ENCODE data around the gene LRRTM4.

LRRTM4 gene

GRCh38 chr2:77348821-77349220 lies 173.4 kb downstream of the LRRTM4 start:
- H3K4me3 ChIP-seq (ENCODE audit: low read length), result no peak overlapping the region
- DNase-seq (ENCODE audit: low read depth), result no peak
- TF ChIP-seq, protein P1, sequence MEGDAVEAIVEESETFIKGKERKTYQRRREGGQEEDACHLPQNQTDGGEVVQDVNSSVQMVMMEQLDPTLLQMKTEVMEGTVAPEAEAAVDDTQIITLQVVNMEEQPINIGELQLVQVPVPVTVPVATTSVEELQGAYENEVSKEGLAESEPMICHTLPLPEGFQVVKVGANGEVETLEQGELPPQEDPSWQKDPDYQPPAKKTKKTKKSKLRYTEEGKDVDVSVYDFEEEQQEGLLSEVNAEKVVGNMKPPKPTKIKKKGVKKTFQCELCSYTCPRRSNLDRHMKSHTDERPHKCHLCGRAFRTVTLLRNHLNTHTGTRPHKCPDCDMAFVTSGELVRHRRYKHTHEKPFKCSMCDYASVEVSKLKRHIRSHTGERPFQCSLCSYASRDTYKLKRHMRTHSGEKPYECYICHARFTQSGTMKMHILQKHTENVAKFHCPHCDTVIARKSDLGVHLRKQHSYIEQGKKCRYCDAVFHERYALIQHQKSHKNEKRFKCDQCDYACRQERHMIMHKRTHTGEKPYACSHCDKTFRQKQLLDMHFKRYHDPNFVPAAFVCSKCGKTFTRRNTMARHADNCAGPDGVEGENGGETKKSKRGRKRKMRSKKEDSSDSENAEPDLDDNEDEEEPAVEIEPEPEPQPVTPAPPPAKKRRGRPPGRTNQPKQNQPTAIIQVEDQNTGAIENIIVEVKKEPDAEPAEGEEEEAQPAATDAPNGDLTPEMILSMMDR (IDR thresholded peaks at IDR 0.05; ENCODE audit: insufficient read depth, low read depth, low read length, missing control alignments), result no peak

DNA sequence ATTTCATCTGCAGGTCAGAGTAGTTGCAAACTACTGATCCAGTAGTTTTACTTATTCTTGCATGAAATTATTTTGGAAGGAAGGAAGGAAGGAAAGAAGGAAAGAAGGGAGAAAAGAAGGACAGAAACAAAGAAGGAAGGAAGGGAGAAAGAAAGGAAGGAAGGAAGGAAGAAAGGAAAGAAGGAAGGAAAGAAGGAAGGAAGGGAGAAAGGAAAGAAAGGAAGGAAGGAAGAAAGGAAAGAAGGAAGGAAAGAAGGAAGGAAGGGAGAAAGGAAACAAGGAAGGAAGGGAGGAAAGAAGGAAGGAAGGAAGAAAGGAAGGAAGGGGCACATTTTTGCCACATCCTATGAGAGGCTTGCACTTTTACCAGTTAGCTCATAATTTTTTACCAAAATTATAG lies 186.2 kb downstream of the LRRTM4 start:
- TF ChIP-seq, protein P1 (IDR thresholded peaks at IDR 0.05; ENCODE audit: insufficient read depth, low read depth, low read length, missing control alignments), result no peak
- no peak for DNase-seq (ENCODE audit: low read depth)

GRCh38 chr2:77328134-77328931 lies 193.8 kb downstream of the LRRTM4 start:
- TF ChIP-seq, protein P1 (IDR thresholded peaks at IDR 0.05; ENCODE audit: insufficient read depth, low read depth, low read length, missing control alignments), result no peak
- DNase-seq (ENCODE audit: low read depth), result no peak
- H3K4me3 ChIP-seq (ENCODE audit: low read length), result no peak overlapping the region

More for the DNA sequence above, 186.2 kb downstream of the LRRTM4 start:
- no peak overlapping the region for H3K4me3 ChIP-seq (ENCODE audit: low read length)

GRCh38 chr2:77325395-77325794 lies 196.8 kb downstream of the LRRTM4 start:
- H3K4me3 ChIP-seq (ENCODE audit: low read length), result no peak overlapping the region
- TF ChIP-seq, protein P1 (IDR thresholded peaks at IDR 0.05; ENCODE audit: insufficient read depth, low read depth, low read length, missing control alignments), result no peak
- DNase-seq (ENCODE audit: low read depth), result no peak

DNA sequence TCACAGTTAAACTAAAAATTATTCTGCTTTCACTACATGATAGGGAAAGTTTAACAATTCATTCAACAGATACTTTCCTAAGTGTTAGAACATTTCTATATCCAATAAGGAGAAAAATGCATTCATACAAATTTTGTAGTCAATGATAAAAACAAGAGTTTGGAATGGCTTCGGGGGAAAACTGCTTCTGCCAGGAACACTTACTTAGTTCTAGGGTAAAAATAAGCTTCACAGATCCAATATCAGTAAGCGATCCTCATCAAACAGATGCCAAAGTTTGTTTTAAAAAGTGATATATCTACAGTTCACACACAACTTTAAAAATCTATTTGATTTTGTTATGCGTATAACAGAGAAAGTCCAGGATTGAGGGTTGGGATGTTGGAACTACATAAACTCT lies 199.7 kb downstream of the LRRTM4 start:
- no peak for DNase-seq (ENCODE audit: low read depth)
- no peak overlapping the region for H3K4me3 ChIP-seq (ENCODE audit: low read length)
- TF ChIP-seq, protein P1 (IDR thresholded peaks at IDR 0.05; ENCODE audit: insufficient read depth, low read depth, low read length, missing control alignments), result no peak

- no peak overlapping the region for H3K4me3 ChIP-seq (ENCODE audit: low read length)
- TF ChIP-seq, protein P1 (IDR thresholded peaks at IDR 0.05; ENCODE audit: insufficient read depth, low read depth, low read length, missing control alignments), result no peak
Measured at GRCh38 chr2:77314721-77315120, 207.5 kb downstream of the LRRTM4 start.

GRCh38 chr2:77310416-77310815 lies 211.8 kb downstream of the LRRTM4 start:
- no peak overlapping the region for H3K4me3 ChIP-seq (ENCODE audit: low read length)
- DNase-seq (ENCODE audit: low read depth), result no peak
- TF ChIP-seq, protein P1 (IDR thresholded peaks at IDR 0.05; ENCODE audit: insufficient read depth, low read depth, low read length, missing control alignments), result no peak

More at GRCh38 chr2:77314721-77315120, 207.5 kb downstream of the LRRTM4 start:
- no peak for DNase-seq (ENCODE audit: low read depth)

All from epithelial cell of esophagus (primary cell).